Endothelial cell of umbilical vein (primary cell): ENCODE data around the gene PIGV. TPM values are rescaled to one million over a fixed set of nuclear protein-coding genes. Genes with fewer than 3 reads are reported as not detected.

ENCODE experiments used
- BruUV-seq: library from RNA; stranded (reverse); fragments of 400-500 nt; replicated peaks from 2 replicates; lab custom pipeline; 2021; lab: Mats Ljungman, UMichigan
- CTCF ChIA-PET: fragments of 300-600, 350-600 bp; sonication (Branson Sonifier 250); formaldehyde crosslinking; loops from one replicate; lab custom pipeline; 2021; ENCODE audit warnings: antibody characterized with exemption, inconsistent platforms; lab: Charles Lee
- POLR2A ChIA-PET: fragments of 300-600, 350-600 bp; sonication (Branson Sonifier 250); formaldehyde crosslinking; loops from one replicate; lab custom pipeline; 2021; ENCODE audit warnings: antibody characterized with exemption, inconsistent platforms; lab: Charles Lee
- DNase-seq: peaks from one replicate; pipeline ENCODE4 v3.0.0-alpha.2; 2011; ENCODE audit warnings: low read depth, low spot score
- FAIRE-seq: peaks from 2 replicates; lab custom pipeline; 2011; peaks lifted over from hg19 to GRCh38; lab: Jason Lieb, UNC
- H2AFZ ChIP-seq: 2 replicates; pipeline ENCODE4 v1.6.0; 2012; ENCODE audit warnings: low read depth, low read length, control low read depth, inconsistent platforms
- H3K27ac ChIP-seq: 2 replicates; pipeline ENCODE4 v1.5.1; 2011; ENCODE audit warnings: low read depth, mild to moderate bottlenecking, control low read depth, low read length, moderate library complexity; ENCODE audit not compliant: insufficient read depth
- H3K27me3 ChIP-seq, 2 experiments: 2 replicates each; pipeline versions ENCODE4 v1.6.0 to v1.6.1; 2011; ENCODE audit warnings: low read length in 2 of 2, mixed read lengths in 1 of 2; ENCODE audit not compliant: control insufficient read depth in 2 of 2, insufficient read depth in 2 of 2
- H3K36me3 ChIP-seq, 2 experiments: 2 replicates in 1 of 2; 3 replicates in 1 of 2; pipeline ENCODE4 v1.5.1; 2011; ENCODE audit warnings: low read length in 2 of 2, mild to moderate bottlenecking in 1 of 2, moderate library complexity in 1 of 2; ENCODE audit not compliant: control insufficient read depth in 2 of 2, insufficient read depth in 2 of 2; ENCODE audit errors: extremely low read depth in 1 of 2
- H3K4me1 ChIP-seq: 3 replicates; pipeline ENCODE4 v1.5.1; 2011; ENCODE audit warnings: mild to moderate bottlenecking, low read length; ENCODE audit not compliant: control insufficient read depth, insufficient read depth; ENCODE audit errors: extremely low read depth
- H3K4me2 ChIP-seq: 2 replicates; pipeline ENCODE4 v1.6.1; 2011; ENCODE audit warnings: low read length, control low read depth, mixed read lengths; ENCODE audit not compliant: insufficient read depth
- H3K4me3 ChIP-seq, 3 experiments: fragments of 200-600 bp in 1 of 3; sonication (generic), shearing (Covaris generic) in 1 of 3; replicated peaks in 1 of 3; 2 replicates each; pipeline ENCODE4 v1.5.1; 2011 to 2016; ENCODE audit warnings: control low read depth in 3 of 3, low read length in 3 of 3, mild to moderate bottlenecking in 2 of 3, inconsistent platforms in 1 of 3, low read depth in 1 of 3, moderate library complexity in 1 of 3; ENCODE audit not compliant: insufficient read depth in 1 of 3
- H3K79me2 ChIP-seq: 2 replicates; pipeline ENCODE4 v1.6.0; 2012; ENCODE audit warnings: low read length, inconsistent platforms; ENCODE audit not compliant: control insufficient read depth, insufficient read depth
- H3K9ac ChIP-seq: replicated peaks from 2 replicates; pipeline ENCODE3; 2011; ENCODE audit warnings: low read length, control low read depth; ENCODE audit not compliant: insufficient read depth; ENCODE audit errors: extremely low read depth
- H3K9me1 ChIP-seq: replicated peaks from 3 replicates; pipeline ENCODE4 v1.6.0; 2011; ENCODE audit warnings: mild to moderate bottlenecking, low read length; ENCODE audit not compliant: control insufficient read depth, insufficient read depth; ENCODE audit errors: extremely low read depth
- H3K9me3 ChIP-seq: replicated peaks from 2 replicates; pipeline ENCODE4 v1.5.1; 2012; ENCODE audit warnings: low read length, inconsistent platforms; ENCODE audit not compliant: control insufficient read depth, insufficient read depth
- H4K20me1 ChIP-seq: replicated peaks from 2 replicates; pipeline ENCODE3; 2011; ENCODE audit warnings: mild to moderate bottlenecking, low read length; ENCODE audit not compliant: control insufficient read depth, insufficient read depth; ENCODE audit errors: extremely low read depth
- CTCF ChIP-seq, 2 donors: IDR thresholded peaks; 1 replicate in 1 of 2; 2 replicates in 1 of 2; pipeline ENCODE4 v1.5.1; 2011; ENCODE audit warnings: low read length in 2 of 2, mild to moderate bottlenecking in 2 of 2, moderate library complexity in 2 of 2, control low read depth in 1 of 2, inconsistent platforms in 1 of 2, low read depth in 1 of 2; ENCODE audit not compliant: insufficient read depth in 1 of 2; ENCODE audit errors: extremely low read depth in 1 of 2
- EZH2 ChIP-seq: IDR thresholded peaks from 2 replicates; pipeline ENCODE4 v1.6.1; 2012; ENCODE audit warnings: borderline replicate concordance, low read depth, mild to moderate bottlenecking, moderate library complexity, low read length, inconsistent platforms; ENCODE audit not compliant: severe bottlenecking
- FOS ChIP-seq: IDR thresholded peaks from 2 replicates; pipeline ENCODE4 v1.6.1; 2011; ENCODE audit warnings: mild to moderate bottlenecking, low read length, moderate library complexity, borderline replicate concordance; ENCODE audit not compliant: insufficient read depth
- GATA2 ChIP-seq: IDR thresholded peaks from 2 replicates; pipeline ENCODE4 v1.7.0; 2011; ENCODE audit warnings: low read depth, mild to moderate bottlenecking, moderate library complexity, mixed read lengths, low read length; ENCODE audit not compliant: insufficient read length, insufficient read depth
- MAX ChIP-seq: IDR thresholded peaks from 2 replicates; pipeline ENCODE4 v1.6.1; 2011; ENCODE audit not compliant: insufficient read depth, insufficient read length
- MYC ChIP-seq: IDR thresholded peaks from one replicate; pipeline ENCODE4 v1.6.1; 2011; ENCODE audit warnings: mild to moderate bottlenecking, low read depth, low read length
- POLR2AphosphoS5 ChIP-seq: IDR thresholded peaks from 2 replicates; pipeline ENCODE4 v1.6.1; 2012; ENCODE audit warnings: low read depth, mild to moderate bottlenecking, control low read depth, low read length, moderate library complexity; ENCODE audit not compliant: insufficient read depth
- dilution Hi-C: fragments of 300-500 bp; cut with MboI; formaldehyde crosslinking; loops from one replicate; pipeline ENCODE4 v1.15.0; 2019; ENCODE audit warnings: low sequenced_read_pairs; ENCODE audit not compliant: extremely low pct_ligation_motif_present
- intact Hi-C: fragments of 100-400 bp; cut with micrococcal nuclease; formaldehyde crosslinking; loops from one replicate; pipeline ENCODE4 v1.10.0; 2022
- polyA plus RNA-seq, 4 experiments: library from polyadenylated mRNA; depleted of rRNA in 3 of 4; stranded (reverse) in 3 of 4; unstranded in 1 of 4; fragments of >200 nt; gene quantifications; 2 replicates each; pipeline versions ENCODE4 v1.2.1 to v1.2.3, GENCODE V29; 2011 to 2012; ENCODE audit warnings: missing spikeins in 1 of 4
- total RNA-seq: library from RNA; stranded (reverse); gene quantifications from 2 replicates; pipeline ENCODE4 v1.2.3, GENCODE V29; 2021

The PIGV gene
- total and polyA plus RNA-seq, 2 donors (not counting 3 experiments of a cell fraction or from before 2014, with no cell fraction given): 7.5 to 11.9 TPM

GRCh38 chr1:26758358-26758757 lies 29.4 kb upstream of the PIGV start:
- DNase-seq (no peak), FAIRE-seq (no peak)
- peaks cover 55% of the 10 kb centered on the region for H3K79me2 ChIP-seq
- H3K4me2 ChIP-seq: no peak overlapping the region
- H3K4me1 ChIP-seq: peaks cover 2% of the 10 kb centered on the region
- H3K36me3 ChIP-seq: peaks cover 20 to 23% of the 10 kb centered on the region in 2 experiments
- H3K9me1 ChIP-seq: no peaks in the 10 kb centered on the region
- no TSS peak for BruUV-seq
- no peak overlapping the region for H3K9ac ChIP-seq
- H3K9me3 ChIP-seq: no peaks in the 10 kb centered on the region
- dilution Hi-C loops (no loop called here), intact Hi-C loops (no loop called here)
- no peaks in the 10 kb centered on the region for H4K20me1 ChIP-seq
- TF ChIP-seq MYC (no peak), GATA2 (no peak), EZH2 (no peak), MAX (no peak), FOS (no peak), CTCF (IDR thresholded peaks at IDR 0.05; ENCODE audit: extremely low read depth in 1 of 2, insufficient read depth in 1 of 2, low read depth in 1 of 2, low read length in 2 of 2) (no peak), POLR2AphosphoS5 (no peak)
- no peak overlapping the region for H3K4me3 ChIP-seq
- ChIA-PET POLR2A (no interaction called here), CTCF (interaction anchor here (1.3 to 2.0 kb wide), 3 partner anchors 12 to 81 kb away, joined by 4 to 8 read pairs (median 5); partner anchors contain the start of gene PIGV)
- H2AFZ ChIP-seq: no peak overlapping the region
- H3K27ac ChIP-seq: no peak overlapping the region
- H3K27me3 ChIP-seq: no peaks in the 10 kb centered on the region
